PFSK-1 (cell line): ENCODE data around the gene SP6.

ENCODE experiments used
- FOXP2 ChIP-seq: optimal IDR thresholded peaks from 2 replicates; pipeline ENCODE3; 2011; ENCODE audit warnings: borderline replicate concordance, control low read depth, inconsistent platforms; ENCODE audit not compliant: insufficient read depth; ENCODE audit errors: extremely low read length, extremely low read depth
- POLR2AphosphoS5 ChIP-seq: IDR thresholded peaks from 2 replicates; pipeline ENCODE4 v1.6.1; 2012; ENCODE audit warnings: low read depth, mild to moderate bottlenecking, control low read depth, low read length, moderate library complexity
- REST ChIP-seq, 2 experiments: IDR thresholded peaks; 2 replicates each; pipeline versions ENCODE4 v1.6.1 to v1.8.0; 2011 to 2012; ENCODE audit warnings: low read depth in 2 of 2, low read length in 2 of 2, control low read depth in 1 of 2, inconsistent platforms in 1 of 2, mild to moderate bottlenecking in 1 of 2, moderate library complexity in 1 of 2; ENCODE audit not compliant: insufficient read depth in 1 of 2
- SIN3A ChIP-seq: IDR thresholded peaks from 2 replicates; pipeline ENCODE4 v1.6.1; 2012; ENCODE audit warnings: mild to moderate bottlenecking, low read length, moderate library complexity, borderline replicate concordance; ENCODE audit not compliant: insufficient read depth
- TAF1 ChIP-seq: IDR thresholded peaks from 2 replicates; pipeline ENCODE4 v1.6.1; 2012; ENCODE audit warnings: low read length, control low read depth, borderline replicate concordance; ENCODE audit not compliant: insufficient read depth

The SP6 gene

GRCh38 chr17:47804461-47804860 is 46.5 kb downstream of the SP6 start:
- no peak for TF ChIP-seq TAF1
- TF ChIP-seq SIN3A = no peak
- TF ChIP-seq FOXP2 = no peak
- TF ChIP-seq POLR2AphosphoS5 = no peak
- no peak for TF ChIP-seq REST (IDR thresholded peaks at IDR 0.05; ENCODE audit: insufficient read depth in 1 of 2, low read depth in 2 of 2, low read length in 2 of 2)

GRCh38 chr17:47803751-47804150 is 47.2 kb downstream of the SP6 start:
- TF ChIP-seq SIN3A (no peak), TAF1 (no peak), POLR2AphosphoS5 (no peak)

- no peak for TF ChIP-seq REST (IDR thresholded peaks at IDR 0.05; ENCODE audit: insufficient read depth in 1 of 2, low read depth in 2 of 2, low read length in 2 of 2)
- TF ChIP-seq SIN3A = no peak
- TF ChIP-seq FOXP2 = no peak
- no peak for TF ChIP-seq TAF1
- TF ChIP-seq POLR2AphosphoS5 = no peak
Observed at GRCh38 chr17:47803201-47803600, 47.8 kb downstream of the SP6 start.

- no peak for TF ChIP-seq FOXP2
- no peak for TF ChIP-seq POLR2AphosphoS5
- no peak for TF ChIP-seq TAF1
- TF ChIP-seq REST (IDR thresholded peaks at IDR 0.05; ENCODE audit: insufficient read depth in 1 of 2, low read depth in 2 of 2, low read length in 2 of 2) = no peak
- no peak for TF ChIP-seq SIN3A
Observed at GRCh38 chr17:47802341-47803022, 48.5 kb downstream of the SP6 start.

- TF ChIP-seq FOXP2 = no peak
- no peak for TF ChIP-seq TAF1
- TF ChIP-seq POLR2AphosphoS5 = no peak
- no peak for TF ChIP-seq REST (IDR thresholded peaks at IDR 0.05; ENCODE audit: insufficient read depth in 1 of 2, low read depth in 2 of 2, low read length in 2 of 2)
- TF ChIP-seq SIN3A = no peak
Observed at GRCh38 chr17:47801906-47802305, 49.1 kb downstream of the SP6 start.
